CD14-positive monocyte (primary cell): ENCODE measurements around the gene JMY. TPM values are rescaled to one million over a fixed set of nuclear protein-coding genes. Genes with fewer than 3 reads are reported as not detected.

Experiments used
- DNase-seq, 3 donors: peaks; one replicate each; pipeline ENCODE4 v3.0.0-alpha.2; 2011 to 2022
- H2AFZ ChIP-seq: 2 replicates; pipeline ENCODE4 v1.6.0; 2012; ENCODE audit warnings: mild to moderate bottlenecking, low read depth, low read length, inconsistent platforms; ENCODE audit not compliant: insufficient read depth, poor library complexity, severe bottlenecking
- H3K27ac ChIP-seq, 2 donors: 1 replicate in 1 of 2; 2 replicates in 1 of 2; pipeline ENCODE4 v1.5.1; 2012 to 2013; ENCODE audit warnings: low read length in 2 of 2, control low read depth in 1 of 2, inconsistent platforms in 1 of 2, low read depth in 1 of 2, mild to moderate bottlenecking in 1 of 2
- H3K27me3 ChIP-seq, 2 donors: one replicate each; pipeline versions ENCODE4 v1.6.0 to v1.6.1; 2011 to 2013; ENCODE audit warnings: low read length in 2 of 2; ENCODE audit not compliant: control insufficient read depth in 2 of 2, insufficient read depth in 2 of 2
- H3K36me3 ChIP-seq, 2 donors: replicated peaks in 1 of 2; 1 replicate in 1 of 2; 2 replicates in 1 of 2; pipeline versions ENCODE4 v1.5.1 to v1.6.1; 2012 to 2013; ENCODE audit warnings: low read length in 2 of 2, control low read depth in 1 of 2, inconsistent platforms in 1 of 2, mild to moderate bottlenecking in 1 of 2; ENCODE audit not compliant: insufficient read depth in 2 of 2, control insufficient read depth in 1 of 2
- H3K4me1 ChIP-seq, 2 donors: 1 replicate in 1 of 2; 2 replicates in 1 of 2; pipeline versions ENCODE4 v1.5.1 to v1.6.1; 2012 to 2013; ENCODE audit warnings: low read length in 2 of 2, control low read depth in 1 of 2, inconsistent platforms in 1 of 2, mild to moderate bottlenecking in 1 of 2, moderate library complexity in 1 of 2; ENCODE audit not compliant: insufficient read depth in 2 of 2, control insufficient read depth in 1 of 2
- H3K4me2 ChIP-seq: replicated peaks from 2 replicates; pipeline ENCODE3; 2012; ENCODE audit warnings: low read length, moderate library complexity, mild to moderate bottlenecking; ENCODE audit not compliant: poor library complexity, severe bottlenecking; ENCODE audit errors: extremely low read depth
- H3K4me3 ChIP-seq, 3 experiments: fragments of 200-600 bp in 1 of 3; sonication (generic) in 1 of 3; replicated peaks in 1 of 3; 1 replicate in 2 of 3; 2 replicates in 1 of 3; pipeline ENCODE4 v1.5.1; 2011 to 2013; ENCODE audit warnings: low read length in 3 of 3, mild to moderate bottlenecking in 3 of 3, control low read depth in 2 of 3, low read depth in 2 of 3, inconsistent platforms in 1 of 3, moderate library complexity in 1 of 3
- H3K79me2 ChIP-seq: 2 replicates; pipeline ENCODE4 v1.6.0; 2012; ENCODE audit warnings: mild to moderate bottlenecking, control low read depth, inconsistent platforms, low read length, moderate library complexity; ENCODE audit not compliant: insufficient read depth
- H3K9ac ChIP-seq: 2 replicates; pipeline ENCODE4 v1.6.0; 2017; ENCODE audit warnings: low read length, mild to moderate bottlenecking; ENCODE audit not compliant: insufficient read depth, poor library complexity, severe bottlenecking
- H3K9me3 ChIP-seq, 2 donors: replicated peaks in 1 of 2; 1 replicate in 1 of 2; 2 replicates in 1 of 2; pipeline versions ENCODE4 v1.5.1 to v1.6.1; 2012 to 2013; ENCODE audit warnings: low read length in 2 of 2, control low read depth in 1 of 2; ENCODE audit not compliant: control insufficient read depth in 1 of 2, insufficient read depth in 1 of 2
- H4K20me1 ChIP-seq: 2 replicates; pipeline ENCODE4 v1.6.0; 2012; ENCODE audit warnings: mild to moderate bottlenecking, low read length, control low read depth, moderate library complexity; ENCODE audit not compliant: insufficient read depth
- H3K27ac Mint-ChIP-seq, 7 donors: one replicate each; pipeline ENCODE4 v1.8.0; 2020; ENCODE audit warnings: mild to moderate bottlenecking in 7 of 7, mixed read lengths in 7 of 7, moderate library complexity in 6 of 7, inconsistent platforms in 2 of 7
- H3K27me3 Mint-ChIP-seq, 3 donors: one replicate each; pipeline ENCODE4 v1.8.0; 2021 to 2022; ENCODE audit warnings: low read depth in 3 of 3, mild to moderate bottlenecking in 3 of 3, mixed read lengths in 3 of 3, moderate library complexity in 3 of 3, inconsistent platforms in 1 of 3
- H3K36me3 Mint-ChIP-seq, 2 donors: one replicate each; pipeline ENCODE4 v1.8.0; 2020; ENCODE audit warnings: mixed read lengths in 2 of 2, inconsistent platforms in 1 of 2, mild to moderate bottlenecking in 1 of 2
- H3K4me1 Mint-ChIP-seq: one replicate; pipeline ENCODE4 v1.8.0; 2020; ENCODE audit warnings: mild to moderate bottlenecking, mixed read lengths
- H3K4me3 Mint-ChIP-seq, 2 donors: one replicate each; pipeline ENCODE4 v1.8.0; 2020; ENCODE audit warnings: mild to moderate bottlenecking in 2 of 2, mixed read lengths in 2 of 2, moderate library complexity in 1 of 2
- H3K9me3 Mint-ChIP-seq, 7 donors: one replicate each; pipeline ENCODE4 v1.8.0; 2020 to 2022; ENCODE audit warnings: mixed read lengths in 7 of 7, mild to moderate bottlenecking in 6 of 7, moderate library complexity in 6 of 7, inconsistent platforms in 2 of 7
- CTCF ChIP-seq: fragments of 200-600 bp; IDR thresholded peaks from one replicate; pipeline ENCODE4 v1.8.0; 2022; ENCODE audit warnings: antibody characterized with exemption, mild to moderate bottlenecking
- WGBS: methylation state at CpG from one replicate; pipeline ENCODE4 v1.1.5; 2013; ENCODE audit warnings: missing lambda C conversion rate; ENCODE audit not compliant: insufficient coverage; 5-methylcytosine and 5-hydroxymethylcytosine counted together
- intact Hi-C, 2 donors: fragments of 100-400 bp; cut with micrococcal nuclease; formaldehyde crosslinking; loops; one replicate each; pipeline versions ENCODE4 v1.15.0 to v1.15.1; 2023
- polyA plus RNA-seq, 3 donors: library from polyadenylated mRNA; depleted of rRNA in 1 of 3; unstranded in 2 of 3; stranded (reverse) in 1 of 3; fragments of 300-500 nt in 2 of 3; fragments of >200 nt in 1 of 3; fragmentation: Illumina TruSeq in 2 of 3; gene quantifications; 1 replicate in 2 of 3; 2 replicates in 1 of 3; pipeline ENCODE4 v1.2.3, GENCODE V29; 2012 to 2021

JMY gene
- polyA plus RNA-seq, 3 donors = 0.60 to 1.6 (median 1.1) TPM

- no peak overlapping the region for H3K4me3 Mint-ChIP-seq
These were observed 20.0 kb downstream of the JMY start for GRCh38 chr5:79255786-79256557.

GRCh38 chr5:79256563-79256962, 20.6 kb downstream of the JMY start:
- TF ChIP-seq CTCF = no peak
- H4K20me1 ChIP-seq = peaks cover 8% of the 10 kb centered on the region
- H3K4me1 ChIP-seq = no peaks in the 10 kb centered on the region
- no peaks in the 10 kb centered on the region for H3K27me3 ChIP-seq
- no peaks in the 10 kb centered on the region for H3K36me3 ChIP-seq
- H3K36me3 Mint-ChIP-seq = no peaks in the 10 kb centered on the region
- no peak overlapping the region for H3K4me2 ChIP-seq
- no peak overlapping the region for H3K27ac Mint-ChIP-seq
- peaks cover 0 to 2% of the 10 kb centered on the region in 2 donors for H3K9me3 ChIP-seq
- intact Hi-C loops = no loop called here
- WGBS = 90% methylated on average over 4 of the region's 4 CpGs
- no peak overlapping the region for H3K4me3 Mint-ChIP-seq
- H3K27me3 Mint-ChIP-seq = peaks cover 0 to 3% (median 0%) of the 10 kb centered on the region in 3 donors
- H3K27ac ChIP-seq = no peak overlapping the region
- no peaks in the 10 kb centered on the region for H3K4me1 Mint-ChIP-seq
- H2AFZ ChIP-seq = no peak overlapping the region
- DNase-seq = no peak
- no peak overlapping the region for H3K9ac ChIP-seq
- no peak overlapping the region for H3K4me3 ChIP-seq
- H3K9me3 Mint-ChIP-seq = peaks cover 0 to 15% (median 5%) of the 10 kb centered on the region in 7 donors
- H3K79me2 ChIP-seq = no peaks in the 10 kb centered on the region

More at GRCh38 chr5:79255786-79256557, 20.0 kb downstream of the JMY start:
- Mint-ChIP-seq H3K27ac (peak overlapping the region in 1 of 7 donors; percentile 46), H3K9me3 (peaks cover 0 to 15% (median 5%) of the 10 kb centered on the region in 7 donors), H3K27me3 (peaks cover 0 to 3% (median 0%) of the 10 kb centered on the region in 3 donors), H3K4me1 (no peaks in the 10 kb centered on the region), H3K36me3 (no peaks in the 10 kb centered on the region)
- Histone ChIP-seq H3K9me3 (peaks cover 0 to 2% of the 10 kb centered on the region in 2 donors), H3K27ac (no peak overlapping the region), H2AFZ (no peak overlapping the region), H3K36me3 (no peaks in the 10 kb centered on the region), H3K9ac (no peak overlapping the region), H3K27me3 (no peaks in the 10 kb centered on the region), H3K4me1 (no peaks in the 10 kb centered on the region), H3K4me2 (no peak overlapping the region), H3K79me2 (no peaks in the 10 kb centered on the region), H4K20me1 (peaks cover 8% of the 10 kb centered on the region), H3K4me3 (no peak overlapping the region)
- WGBS = 96% methylated on average over 4 of the region's 5 CpGs
- intact Hi-C loops = no loop called here
- no peak for TF ChIP-seq CTCF
- DNase-seq = no peak
